Loucy (cell line): ENCODE measurements around the gene PPM1N.

Source experiments
- H2AFZ ChIP-seq: fragments of 200-600 bp; sonication (generic); 2 replicates; pipeline ENCODE4 v1.6.0; 2016; ENCODE audit warnings: antibody characterized with exemption, mild to moderate bottlenecking, low read length, moderate library complexity
- H3F3A ChIP-seq: fragments of 200-600 bp; 2 replicates; pipeline ENCODE4 v1.6.0; 2016; ENCODE audit warnings: antibody characterized with exemption, low read depth, mild to moderate bottlenecking
- H3K27me3 ChIP-seq: fragments of 200-600 bp; sonication (generic); 2 replicates; pipeline ENCODE4 v1.6.1; 2014; ENCODE audit warnings: low read length, mild to moderate bottlenecking; ENCODE audit not compliant: insufficient read depth, poor library complexity, severe bottlenecking
- H3K36me3 ChIP-seq: fragments of 200-600 bp; sonication (generic); 2 replicates; pipeline ENCODE4 v1.6.1; 2016; ENCODE audit warnings: low read length; ENCODE audit not compliant: insufficient read depth
- H3K4me1 ChIP-seq: fragments of 200-600 bp; sonication (generic); 2 replicates; pipeline ENCODE4 v1.5.1; 2014; ENCODE audit warnings: low read length, mild to moderate bottlenecking; ENCODE audit not compliant: insufficient read depth, poor library complexity, severe bottlenecking
- H3K4me2 ChIP-seq: fragments of 200-600 bp; sonication (generic); 2 replicates; pipeline ENCODE4 v1.6.0; 2014; ENCODE audit warnings: antibody characterized with exemption, low read length, low read depth, mild to moderate bottlenecking; ENCODE audit not compliant: poor library complexity, severe bottlenecking
- H3K4me3 ChIP-seq: fragments of 200-600 bp; sonication (generic); 2 replicates; pipeline ENCODE4 v1.5.1; 2014; ENCODE audit warnings: low read length, mild to moderate bottlenecking, mixed read lengths; ENCODE audit not compliant: poor library complexity, severe bottlenecking
- H3K79me2 ChIP-seq: fragments of 200-600 bp; sonication (generic); 2 replicates; pipeline ENCODE4 v1.6.1; 2014; ENCODE audit warnings: low read length; ENCODE audit not compliant: insufficient read depth
- H3K9ac ChIP-seq: fragments of 200-600 bp; sonication (generic); 2 replicates; pipeline ENCODE4 v1.6.0; 2014; ENCODE audit warnings: mild to moderate bottlenecking, low read depth, low read length, moderate library complexity; ENCODE audit not compliant: poor library complexity, severe bottlenecking
- H3K9me2 ChIP-seq: fragments of 200-600 bp; sonication (generic); replicated peaks from 2 replicates; pipeline ENCODE4 v1.6.1; 2016; ENCODE audit warnings: low read depth, low read length, mixed read lengths
- H3K9me3 ChIP-seq: fragments of 200-600 bp; sonication (generic); 2 replicates; pipeline ENCODE4 v1.6.1; 2014; ENCODE audit warnings: mild to moderate bottlenecking, antibody characterized with exemption, low read length, low read depth; ENCODE audit not compliant: insufficient read depth
- H4K20me1 ChIP-seq: fragments of 200-600 bp; sonication (generic); 2 replicates; pipeline ENCODE4 v1.6.0; 2014; ENCODE audit warnings: antibody characterized with exemption, low read length, mild to moderate bottlenecking; ENCODE audit not compliant: insufficient read depth, poor library complexity, severe bottlenecking
- CTCF ChIP-seq: fragments of 200-600 bp; sonication (generic); conservative IDR thresholded peaks from 2 replicates; pipeline ENCODE4 v1.5.1; 2014; ENCODE audit warnings: mild to moderate bottlenecking, antibody characterized with exemption, low read length
- EZH2phosphoT487 ChIP-seq: fragments of 200-600 bp; IDR thresholded peaks from 2 replicates; pipeline ENCODE4 v1.6.1; 2018; ENCODE audit warnings: antibody characterized with exemption, mild to moderate bottlenecking, moderate library complexity, borderline replicate concordance

PPM1N gene

GRCh38 chr19:45462174-45462573 is 36.1 kb upstream of the PPM1N start:
- Histone ChIP-seq H2AFZ (no peak overlapping the region), H3K9me2 (no peaks in the 10 kb centered on the region), H3F3A (no peaks in the 10 kb centered on the region), H3K9ac (no peak overlapping the region), H3K4me3 (no peak overlapping the region), H3K79me2 (no peaks in the 10 kb centered on the region), H3K9me3 (no peaks in the 10 kb centered on the region), H3K4me1 (no peaks in the 10 kb centered on the region), H4K20me1 (no peaks in the 10 kb centered on the region), H3K36me3 (no peaks in the 10 kb centered on the region), H3K27me3 (no peaks in the 10 kb centered on the region), H3K4me2 (no peak overlapping the region)
- no peak for TF ChIP-seq EZH2phosphoT487
- no peak for TF ChIP-seq CTCF

- Histone ChIP-seq H4K20me1 (peaks cover 4% of the 10 kb centered on the region), H3F3A (no peaks in the 10 kb centered on the region), H3K79me2 (no peaks in the 10 kb centered on the region), H3K9ac (no peak overlapping the region), H3K27me3 (no peaks in the 10 kb centered on the region), H3K36me3 (no peaks in the 10 kb centered on the region), H3K4me3 (no peak overlapping the region), H2AFZ (no peak overlapping the region), H3K9me2 (no peaks in the 10 kb centered on the region), H3K4me2 (no peak overlapping the region), H3K4me1 (peaks cover 3% of the 10 kb centered on the region), H3K9me3 (no peaks in the 10 kb centered on the region)
- TF ChIP-seq EZH2phosphoT487, result no peak
- TF ChIP-seq CTCF, result no peak
Observed at GRCh38 chr19:45463241-45463640, 35.0 kb upstream of the PPM1N start.

GRCh38 chr19:45464274-45464673 is 34.0 kb upstream of the PPM1N start:
- no peak for TF ChIP-seq CTCF
- TF ChIP-seq EZH2phosphoT487, result no peak
- no peaks in the 10 kb centered on the region for H3K27me3 ChIP-seq
- H4K20me1 ChIP-seq, result peaks cover 9% of the 10 kb centered on the region
- H3K36me3 ChIP-seq, result no peaks in the 10 kb centered on the region
- peaks cover 7% of the 10 kb centered on the region for H3K4me1 ChIP-seq
- no peak overlapping the region for H3K4me2 ChIP-seq
- H2AFZ ChIP-seq, result no peak overlapping the region
- no peaks in the 10 kb centered on the region for H3K9me3 ChIP-seq
- H3K4me3 ChIP-seq, result no peak overlapping the region
- no peaks in the 10 kb centered on the region for H3K9me2 ChIP-seq
- no peaks in the 10 kb centered on the region for H3K79me2 ChIP-seq
- H3F3A ChIP-seq, result no peaks in the 10 kb centered on the region
- no peak overlapping the region for H3K9ac ChIP-seq
